Measurements from ENCODE around the gene SETBP1.
A peak's percentile ranks its signal among the peaks of the same experiment; 100 is the strongest.

The SETBP1 gene

DNA sequence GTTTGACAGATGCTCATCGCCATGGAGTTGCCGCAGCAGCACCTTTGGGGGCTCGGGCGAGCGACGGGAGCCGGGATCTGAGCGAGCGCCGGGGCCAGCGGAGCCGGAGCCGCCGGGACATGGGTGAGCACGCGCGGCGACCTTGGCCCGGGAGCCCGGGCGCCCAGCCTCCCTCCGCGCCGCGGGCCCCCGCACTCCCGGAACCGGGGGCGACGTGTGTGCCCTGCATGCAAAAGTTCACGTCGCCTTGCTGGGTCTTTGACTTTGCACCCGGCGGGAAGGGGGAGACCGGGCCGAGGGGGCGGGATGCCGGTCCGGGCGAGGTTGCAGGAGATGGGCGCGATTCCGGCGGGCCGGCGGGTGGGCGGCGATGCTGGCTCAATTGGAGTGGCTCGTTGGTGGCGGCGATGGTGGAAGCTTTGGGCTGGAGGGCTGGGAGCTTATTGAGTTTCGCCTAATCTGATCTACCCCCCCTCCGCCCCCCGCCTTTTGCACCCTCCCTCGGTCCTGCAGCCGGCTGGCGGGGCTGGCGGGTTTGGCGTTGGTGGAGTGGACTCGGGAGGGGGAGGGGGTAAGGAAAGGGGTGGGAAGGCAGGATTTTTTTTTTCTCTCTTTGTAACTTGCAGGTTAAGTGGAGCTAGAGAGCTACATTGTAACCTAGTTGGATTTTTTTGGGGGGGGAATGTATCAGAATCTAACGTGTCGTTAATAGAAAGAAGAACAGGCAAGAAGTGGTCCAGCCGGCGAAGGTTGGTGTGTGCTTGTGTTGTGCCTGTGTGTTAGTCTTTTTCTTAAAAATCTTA lies at the start of gene SETBP1:
Gene SETBP1, plus strand, starts transcription at position 616 of the 803 bp plus-strand sequence. CDS start 20,459 bp downstream, outside the sequence.
- no peak for DNase-seq (ENCODE audit: low read depth, low spot score)

DNA sequence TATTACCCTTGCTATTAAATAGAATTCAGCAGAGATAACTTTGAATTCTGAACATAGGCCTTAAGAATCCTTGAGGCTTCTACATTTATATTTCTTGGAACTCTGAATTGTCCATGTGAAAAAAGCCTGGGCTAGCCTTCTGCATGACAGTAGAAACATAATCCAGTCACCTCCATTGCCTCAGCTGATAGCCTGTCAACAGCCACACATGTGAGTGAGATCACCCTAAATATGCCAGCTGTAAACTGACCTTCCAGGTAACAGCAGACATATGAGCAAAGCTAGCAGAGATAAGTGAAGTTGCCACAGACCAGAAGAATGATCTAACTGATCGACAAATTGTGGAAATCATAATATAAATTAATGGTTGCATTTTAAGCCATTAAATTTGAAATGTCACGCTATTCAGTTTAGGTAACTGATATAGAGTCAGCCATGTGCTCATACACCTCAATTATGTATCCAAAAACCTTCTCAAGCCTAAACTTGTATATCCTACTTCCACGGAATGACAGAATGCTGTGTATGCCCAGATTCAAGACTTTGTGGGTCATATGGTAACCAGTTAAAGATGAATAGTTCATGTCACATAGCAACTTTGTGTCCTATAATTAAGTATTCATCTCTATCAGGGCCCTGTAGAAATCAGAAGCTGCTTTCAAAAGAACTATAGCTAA lies 48.1 kb upstream of the SETBP1 start:
- DNase-seq (ENCODE audit: low read depth, low spot score): no peak

DNA sequence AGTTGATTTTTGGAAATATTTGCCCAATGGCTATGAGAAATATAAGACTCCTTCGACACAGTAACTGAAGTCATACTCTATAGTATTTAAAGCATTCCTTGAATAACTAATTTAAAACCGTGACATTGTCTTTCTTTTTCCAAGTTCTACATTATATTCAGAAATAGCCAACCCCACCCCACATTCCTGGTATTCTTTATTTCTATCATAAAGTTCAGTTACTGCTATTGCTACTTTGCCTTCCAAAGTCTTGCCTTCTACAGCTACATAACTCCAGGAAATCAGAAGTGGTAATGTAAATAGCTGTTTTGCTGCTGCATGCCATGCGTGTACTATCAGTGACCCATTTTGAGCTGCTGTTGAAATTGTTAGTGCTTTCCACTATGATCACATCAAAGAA lies 45.1 kb upstream of the SETBP1 start:
- no peak for DNase-seq (ENCODE audit: low read depth, low spot score)

DNA sequence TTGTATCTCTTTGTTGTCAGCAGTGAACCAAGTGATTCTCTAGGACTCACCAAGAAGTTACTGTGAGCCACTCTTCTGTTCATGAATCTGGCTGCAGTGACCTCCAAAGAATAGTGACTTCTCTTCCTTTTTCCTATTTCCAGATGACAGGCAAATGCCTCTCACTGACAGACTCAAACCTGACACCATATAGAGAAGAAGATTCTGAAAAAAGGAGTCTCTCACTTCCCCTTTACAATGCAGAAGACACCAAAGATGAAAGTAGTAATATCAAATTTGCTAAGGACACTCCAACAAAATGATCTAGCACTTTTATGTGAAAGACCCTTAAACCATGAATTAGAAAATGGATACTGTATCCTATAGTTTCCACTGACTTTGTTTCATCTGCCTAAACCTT lies 44.4 kb upstream of the SETBP1 start:
- no peak for DNase-seq (ENCODE audit: low read depth, low spot score)

DNA sequence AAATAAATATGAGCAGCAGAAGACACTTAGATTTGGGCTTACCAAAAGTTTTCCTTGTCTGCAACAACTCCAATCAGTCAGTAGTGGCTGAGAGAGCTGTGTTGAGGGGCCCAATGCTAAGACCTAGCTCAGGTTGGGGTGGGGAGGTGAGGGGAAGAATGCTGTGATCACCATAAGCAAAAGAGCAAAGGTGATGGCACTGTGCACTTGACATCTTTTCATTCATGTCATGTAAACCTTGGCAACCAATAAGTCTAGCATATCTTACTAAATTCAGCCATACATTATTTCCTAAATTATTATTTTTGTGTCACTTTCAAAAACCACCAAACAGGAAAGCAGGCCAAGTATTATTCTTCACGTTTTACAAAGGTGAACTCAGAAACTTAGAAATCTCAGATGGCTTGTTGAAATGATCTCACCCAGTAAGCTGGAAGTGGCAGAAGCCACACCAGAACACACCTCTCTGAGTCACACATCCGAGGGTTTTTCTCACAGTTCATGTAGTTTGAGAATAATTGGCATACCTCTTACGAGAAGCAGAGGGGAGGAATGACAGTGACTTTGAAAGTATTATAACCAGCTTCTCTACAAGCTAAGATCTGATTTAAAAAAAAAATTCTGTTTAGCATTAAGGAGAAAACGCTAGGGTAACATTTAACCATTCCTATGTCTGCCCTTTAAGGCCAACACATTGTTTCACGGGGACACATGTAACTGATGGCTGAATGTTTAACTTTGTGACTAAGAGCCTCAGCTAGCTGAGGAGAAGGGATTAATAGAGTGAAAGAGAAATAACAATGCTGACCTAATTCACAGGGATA lies 43.3 kb upstream of the SETBP1 start:
- DNase-seq (ENCODE audit: low read depth, low spot score): no peak

DNA sequence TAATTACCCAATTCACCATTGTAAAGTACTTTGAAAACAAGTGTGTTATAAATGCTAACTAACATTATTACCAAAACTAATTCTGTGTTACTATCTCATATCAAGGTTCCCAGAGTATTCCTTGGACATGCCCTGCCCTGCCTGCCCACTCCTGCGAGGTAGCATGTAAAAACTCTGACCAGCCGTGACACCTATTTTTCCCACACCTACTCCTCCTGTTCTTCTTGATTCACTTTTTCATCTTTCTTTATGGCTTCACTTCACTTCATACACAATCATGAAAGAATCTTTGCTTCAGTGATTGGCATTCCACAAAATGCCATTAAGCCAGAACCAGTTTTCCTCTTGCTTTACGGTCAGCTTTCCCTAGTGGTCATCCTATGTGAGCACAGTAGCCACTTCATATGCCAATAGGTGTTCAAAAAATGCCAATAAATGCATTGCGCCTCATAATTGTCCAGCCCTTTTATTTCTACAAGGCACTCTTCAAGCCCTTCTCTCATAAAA lies 42.6 kb upstream of the SETBP1 start:
- no peak for DNase-seq (ENCODE audit: low read depth, low spot score)

DNA sequence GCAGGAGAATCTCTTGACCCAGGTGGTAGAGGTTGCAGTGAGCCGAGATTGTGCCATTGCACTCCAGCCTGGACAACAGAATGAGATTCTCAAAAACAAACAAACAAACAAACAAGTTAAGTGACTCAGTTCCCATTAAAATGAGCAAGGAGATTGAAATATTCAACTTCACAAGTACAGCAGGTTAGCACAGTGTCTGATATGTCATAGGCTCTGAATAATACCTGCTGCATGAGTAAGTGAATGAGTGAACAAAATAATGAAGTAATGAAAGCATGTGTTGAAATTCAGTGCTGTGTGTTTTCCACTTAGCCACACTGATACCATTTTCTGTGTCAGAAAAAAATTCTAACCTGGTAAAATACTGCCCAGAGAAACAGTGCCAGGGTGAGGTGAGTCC lies 41.9 kb upstream of the SETBP1 start:
- no peak for DNase-seq (ENCODE audit: low read depth, low spot score)

DNA sequence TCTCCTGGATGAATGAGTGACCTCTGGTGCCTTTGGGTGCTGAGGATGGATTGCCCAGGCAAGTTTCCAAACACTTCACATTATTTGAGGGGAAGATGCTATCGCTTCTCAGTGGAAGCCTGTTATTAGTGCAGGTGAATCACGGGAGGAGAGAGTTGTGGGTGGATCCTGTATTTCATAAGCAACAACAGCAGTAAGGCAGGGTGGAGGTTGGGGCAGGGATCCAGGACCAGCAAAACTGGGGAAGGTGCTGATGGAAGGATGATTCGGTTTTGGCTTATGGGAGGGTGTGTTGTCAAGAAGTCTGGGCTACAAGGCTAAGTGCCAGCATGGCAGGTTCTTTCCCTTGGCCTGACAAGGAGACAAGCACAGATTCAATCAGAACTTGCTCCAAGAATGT lies 37.7 kb upstream of the SETBP1 start:
- no peak for DNase-seq (ENCODE audit: low read depth, low spot score)

DNA sequence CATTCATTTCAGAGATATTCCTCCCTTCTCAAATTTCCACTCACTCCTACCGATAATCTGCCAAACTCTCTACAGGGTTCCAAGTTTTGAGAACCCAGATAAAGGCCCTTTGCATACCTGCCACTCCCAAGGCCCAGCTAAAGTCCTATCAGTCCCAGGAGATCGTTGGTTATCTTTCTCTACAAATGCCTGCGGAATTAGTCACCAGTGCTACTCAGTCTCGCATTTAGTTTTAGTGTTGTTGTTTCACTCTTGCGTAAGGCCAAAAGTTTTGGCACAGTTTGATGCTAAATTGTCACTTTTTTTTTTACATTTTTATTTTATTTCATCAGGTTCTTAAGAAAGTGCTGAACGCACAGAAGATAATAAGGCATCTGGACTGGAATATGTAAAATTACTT lies 29.2 kb upstream of the SETBP1 start:
- DNase-seq (ENCODE audit: low read depth, low spot score): peak; percentile 7

DNA sequence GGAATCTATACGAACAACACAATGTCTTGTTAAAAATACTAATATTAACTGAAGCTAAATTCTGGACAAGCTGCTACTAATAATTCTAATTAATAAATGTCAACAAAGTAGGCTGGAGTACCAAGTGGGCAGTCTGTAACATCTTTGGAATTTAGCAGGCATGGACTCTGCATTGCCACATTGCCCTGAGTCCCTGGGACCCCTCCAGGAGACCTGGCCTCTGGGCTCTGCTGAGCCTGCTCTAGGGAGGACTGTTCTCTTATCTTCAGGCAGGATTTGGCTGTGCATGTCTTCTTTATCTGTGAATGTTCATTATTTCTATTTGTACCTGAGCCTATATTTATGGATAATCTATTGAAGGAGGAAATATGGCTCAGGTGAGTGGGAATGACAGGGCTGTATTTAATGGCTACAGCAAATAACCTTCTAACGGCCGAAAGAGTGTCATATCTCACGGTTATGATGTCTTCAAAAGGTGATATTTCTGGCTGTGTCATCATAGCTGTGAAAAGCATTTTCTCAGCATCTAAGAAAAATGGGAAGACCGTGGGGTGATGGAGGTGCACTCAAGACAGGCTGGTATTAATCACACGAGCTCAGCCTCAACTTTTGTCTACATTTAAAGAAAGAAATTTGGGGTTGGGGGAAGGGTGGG lies 28.6 kb upstream of the SETBP1 start:
- DNase-seq (ENCODE audit: low read depth, low spot score): no peak

DNA sequence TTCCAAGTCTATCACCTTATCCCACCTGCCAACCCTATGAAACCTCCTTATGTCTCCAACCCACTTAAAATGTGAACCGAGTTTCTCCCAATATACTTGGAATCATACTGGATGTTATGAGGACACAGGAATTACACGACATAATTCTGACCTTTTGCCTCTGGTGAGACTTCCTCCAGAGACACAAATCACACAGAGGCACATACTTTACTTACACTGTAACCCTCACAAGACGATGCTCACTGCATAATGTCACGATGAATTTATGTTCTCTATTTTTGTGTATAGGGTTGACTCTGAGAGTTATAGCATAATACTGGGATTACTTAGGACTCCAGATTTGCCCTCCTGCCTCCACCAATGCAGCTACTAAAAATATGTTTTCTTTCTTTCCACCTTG lies 28.0 kb upstream of the SETBP1 start:
- DNase-seq (ENCODE audit: low read depth, low spot score): no peak

DNA sequence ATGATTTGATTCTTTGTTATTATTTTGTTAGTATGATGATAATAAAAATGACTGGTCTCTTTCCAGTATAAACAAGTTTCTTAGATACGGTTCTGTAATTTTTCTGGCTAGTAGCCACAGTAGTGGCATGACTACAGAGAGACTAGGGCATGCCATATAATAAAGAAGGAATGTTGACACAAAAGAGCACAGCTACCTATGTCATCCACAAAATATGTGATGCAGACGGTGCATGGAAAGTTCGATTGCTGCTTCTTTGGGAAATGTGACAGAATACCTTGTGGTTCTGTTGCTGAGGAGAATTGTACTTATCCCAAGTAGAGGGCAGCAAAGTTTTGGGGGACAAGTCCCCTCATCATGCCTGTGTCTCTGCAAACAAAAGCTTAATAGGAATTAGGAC lies 26.1 kb upstream of the SETBP1 start:
- DNase-seq (ENCODE audit: low read depth, low spot score): no peak

DNA sequence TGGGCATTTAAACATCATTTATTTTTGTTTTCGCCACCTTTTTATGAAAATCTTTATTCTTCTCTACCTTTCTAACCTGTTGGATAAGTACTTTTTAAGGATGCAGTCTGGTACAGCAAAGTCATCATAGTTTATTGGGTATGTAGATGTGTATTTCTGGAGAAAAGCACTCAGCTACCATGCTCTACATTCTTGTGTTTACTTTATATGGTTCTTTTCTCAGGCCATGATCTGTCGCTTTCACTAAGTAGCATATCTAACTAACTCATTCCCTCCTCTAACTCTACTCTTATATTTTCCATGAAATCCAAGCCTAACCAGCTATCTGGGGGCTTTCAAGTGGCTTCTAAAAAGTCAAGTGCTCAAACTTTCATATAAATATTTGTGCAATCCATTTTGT lies 25.3 kb upstream of the SETBP1 start:
- DNase-seq (ENCODE audit: low read depth, low spot score): no peak

DNA sequence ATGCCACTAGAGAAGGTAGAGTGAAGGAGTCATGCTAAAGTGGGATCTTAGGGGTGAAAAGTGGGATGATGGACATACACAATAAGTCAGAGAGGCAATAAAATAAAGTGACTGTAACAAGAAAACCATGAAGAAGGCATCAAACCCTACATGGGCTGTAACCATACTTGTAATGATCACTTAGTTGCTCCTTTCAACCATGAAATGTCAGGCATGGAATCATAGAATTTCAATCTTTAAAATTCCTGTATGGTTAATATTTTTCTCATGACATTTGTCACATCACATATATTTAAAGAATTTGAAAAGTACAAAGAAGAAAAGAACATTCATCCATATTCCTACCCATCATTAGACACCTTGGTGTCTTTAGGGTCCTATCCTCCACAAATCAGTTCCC lies 20.9 kb upstream of the SETBP1 start:
- no peak for DNase-seq (ENCODE audit: low read depth, low spot score)

DNA sequence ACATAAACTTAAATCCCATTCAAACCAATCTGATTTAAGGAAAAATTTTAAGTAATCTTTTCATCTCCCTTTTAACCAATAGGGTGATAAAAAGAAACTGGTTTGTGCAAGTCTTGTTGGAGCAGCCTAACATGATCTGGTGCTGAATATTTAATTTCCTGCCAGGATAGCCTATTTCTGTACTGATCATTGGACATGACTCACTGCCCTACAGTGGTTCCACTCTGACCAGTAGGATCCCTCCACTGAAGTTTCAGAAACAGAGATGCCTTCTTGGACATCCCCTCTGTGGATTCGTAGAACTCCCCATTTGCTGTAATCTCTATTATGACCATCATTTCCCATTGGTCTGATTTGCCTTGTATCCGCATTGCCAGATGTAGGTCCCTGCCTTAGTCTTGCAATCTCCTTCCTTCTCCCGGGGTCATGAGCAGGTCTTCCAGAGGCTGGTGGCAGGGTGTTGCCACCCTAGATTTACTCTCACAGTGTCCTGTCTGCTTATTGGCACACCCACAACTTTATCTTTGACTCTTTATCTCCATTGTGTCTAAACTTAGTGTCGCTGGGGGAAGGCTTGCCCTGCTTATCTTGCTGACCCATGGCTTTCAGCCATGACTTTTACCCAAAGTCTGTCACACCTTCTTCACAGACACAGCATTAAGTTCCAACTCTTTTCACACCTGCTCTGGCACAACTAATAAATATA lies 12.3 kb upstream of the SETBP1 start:
- DNase-seq (ENCODE audit: low read depth, low spot score): no peak

DNA sequence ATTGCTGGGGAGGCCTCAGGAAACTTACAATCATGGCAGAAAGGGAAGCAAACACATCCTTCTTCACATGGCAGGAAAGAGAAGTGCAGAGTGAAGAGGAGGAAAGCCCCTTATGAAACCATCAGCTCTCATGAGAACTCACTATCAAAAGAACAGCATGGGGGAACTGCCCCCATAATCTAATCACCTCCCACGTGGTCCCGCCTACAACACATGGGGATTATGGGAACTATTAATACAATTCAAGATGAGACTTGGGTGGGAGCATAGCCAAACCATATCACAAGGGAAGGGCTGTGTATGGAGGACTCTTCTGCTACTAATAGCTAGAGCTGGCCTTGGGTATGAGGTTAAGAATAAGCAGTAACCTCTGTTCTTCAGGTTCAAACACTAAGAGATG lies 8.8 kb upstream of the SETBP1 start:
- DNase-seq (ENCODE audit: low read depth, low spot score): no peak

DNA sequence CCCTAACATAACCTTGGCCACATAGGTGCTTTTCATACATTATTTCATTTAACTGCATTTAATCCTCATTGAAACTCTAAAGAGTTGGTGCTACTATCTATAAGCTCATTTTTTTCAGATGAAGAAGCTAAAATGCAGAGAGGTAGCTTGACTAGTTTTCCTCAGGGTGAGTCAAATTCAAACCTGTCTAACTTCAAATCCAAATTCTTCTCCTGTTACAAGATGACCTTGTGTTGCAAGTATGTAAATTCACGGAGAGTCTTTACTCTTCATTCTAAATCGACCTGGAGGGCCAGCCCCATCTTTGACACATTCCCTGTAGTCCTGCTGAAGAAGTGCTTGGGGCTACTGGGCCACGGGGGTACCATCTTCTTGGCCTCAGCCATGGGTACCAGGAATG lies 8.2 kb upstream of the SETBP1 start:
- DNase-seq (ENCODE audit: low read depth, low spot score): no peak

DNA sequence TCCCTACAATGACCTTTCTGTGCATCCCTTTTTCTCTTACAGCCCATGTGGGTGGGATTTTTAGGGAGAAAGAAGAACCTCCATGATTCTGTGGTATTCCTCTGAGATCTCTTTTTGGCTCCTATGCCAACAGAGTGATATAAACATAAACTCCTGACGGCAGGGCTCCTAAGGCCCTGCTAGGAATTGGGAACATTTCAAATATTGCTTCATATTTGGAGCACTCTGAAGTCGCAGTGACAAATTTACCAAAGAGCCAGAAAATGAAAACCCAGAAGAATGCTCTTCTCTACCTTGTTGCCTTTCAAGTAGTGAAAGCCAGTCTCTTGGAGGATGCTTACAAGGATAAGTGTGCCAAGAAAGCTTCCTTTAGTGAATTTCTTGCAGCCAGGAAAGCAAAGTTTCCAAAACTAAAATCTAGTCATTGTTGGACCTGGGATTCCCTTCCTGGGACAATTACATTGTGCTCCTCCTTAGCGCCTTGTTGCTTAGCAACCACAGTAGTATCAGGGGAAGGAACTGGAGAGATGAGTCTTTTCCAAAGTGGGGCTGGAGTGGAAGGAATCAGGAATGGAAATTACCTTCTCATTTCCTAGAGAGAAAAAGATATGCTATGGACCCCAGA lies 7.3 kb upstream of the SETBP1 start:
- no peak for DNase-seq (ENCODE audit: low read depth, low spot score)

DNA sequence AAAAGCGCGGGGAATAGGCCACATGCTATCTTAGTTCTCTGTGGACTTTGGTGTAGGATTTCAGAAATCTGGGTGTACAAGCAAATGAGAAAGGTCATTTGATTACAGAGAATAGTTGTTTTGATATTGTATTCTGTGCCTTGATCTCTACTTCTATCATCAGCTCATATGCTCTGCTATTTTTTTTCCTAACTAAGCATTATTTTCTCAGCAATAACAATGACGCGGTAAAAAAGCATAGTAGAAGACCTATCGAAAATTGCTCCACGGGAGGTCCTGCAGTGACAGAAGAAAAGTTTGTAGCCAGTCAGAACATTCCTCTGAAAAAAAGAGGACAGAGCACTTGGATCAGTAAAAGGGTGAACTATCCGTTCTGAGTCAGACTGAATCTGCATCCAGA lies 2.8 kb upstream of the SETBP1 start:
- no peak for DNase-seq (ENCODE audit: low read depth, low spot score)

DNA sequence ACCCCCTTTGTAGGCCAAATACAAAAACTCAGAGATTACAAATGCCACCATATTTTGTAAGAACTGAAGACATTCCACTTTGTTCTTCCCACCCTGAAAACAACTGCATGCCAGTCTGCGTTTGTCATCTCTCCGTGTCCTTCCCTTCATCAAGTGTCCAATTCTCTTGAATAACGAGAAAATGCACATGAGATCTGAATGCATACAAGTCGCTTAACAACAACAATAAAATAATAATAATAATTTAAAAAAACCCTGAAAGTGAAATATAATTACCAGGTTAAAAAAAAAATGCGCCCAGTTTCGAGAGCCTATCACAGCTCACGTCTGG lies 2.0 kb upstream of the SETBP1 start:
- DNase-seq (ENCODE audit: low read depth, low spot score): no peak
